SIG-M5 treated with dmso at 0.1 percent for 504 hours (cell line): Measurements from ENCODE around the gene LYSET.
"Not testable (repeated sequence)": the region's sequence is repeated elsewhere in the genome, so short reads cannot be mapped to it uniquely, and the experiment has no call there.

Experiments used
- DNase-seq: peaks from one replicate; lab custom pipeline; 2025; ENCODE audit not compliant: unreplicated experiment; lab: John Stamatoyannopoulos, UW

The LYSET gene

GRCh38 chr14:93219103-93219726 lies 34.1 kb downstream of the LYSET start:
- peak; percentile 68 for DNase-seq

- no peak for DNase-seq
Measured at GRCh38 chr14:93220509-93220908, 35.4 kb downstream of the LYSET start.

- DNase-seq: no peak
Measured at GRCh38 chr14:93223565-93223964, 38.4 kb downstream of the LYSET start.

GRCh38 chr14:93228550-93228949 lies 43.4 kb downstream of the LYSET start:
- no peak for DNase-seq

- no peak for DNase-seq
Measured at GRCh38 chr14:93230539-93230938, 45.4 kb downstream of the LYSET start.

- DNase-seq: no peak
Measured at GRCh38 chr14:93231129-93231979, 46.2 kb downstream of the LYSET start.

- DNase-seq: no peak
Measured at GRCh38 chr14:93232159-93232558, 47.0 kb downstream of the LYSET start.

- DNase-seq: not testable (repeated sequence)
Measured at GRCh38 chr14:93233078-93233477, 48.0 kb downstream of the LYSET start.

- DNase-seq: no peak
Measured at GRCh38 chr14:93234798-93235197, 49.7 kb downstream of the LYSET start.
